HEK293T (cell line): ENCODE data around the gene ZDHHC8.

Experiments used
- FOXM1 ChIP-seq: fragments of 450-650 bp; IDR thresholded peaks from 2 replicates; pipeline ENCODE4 v1.6.1; 2017; ENCODE audit warnings: mild to moderate bottlenecking, borderline replicate concordance
- NFRKB ChIP-seq: fragments of 450-650 bp; IDR thresholded peaks from 2 replicates; pipeline ENCODE4 v1.6.1; 2016; ENCODE audit warnings: mild to moderate bottlenecking, moderate library complexity
- SP1 ChIP-seq: fragments of 450-650 bp; IDR thresholded peaks from 2 replicates; pipeline ENCODE4 v1.6.1; 2017

- TF ChIP-seq SP1 (no peak), NFRKB (no peak), FOXM1 (no peak)
Observed at GRCh38 chr22:20136603-20136873, 4.9 kb downstream of the ZDHHC8 start.
